Measurements from ENCODE around the gene FGF11.

The FGF11 gene

GRCh38 chr17:7476494-7476893 is 37.2 kb downstream of the FGF11 start:
- H3K9me3 ChIP-seq (ENCODE audit: severe bottlenecking): no peaks in the 10 kb centered on the region
- no peak overlapping the region for H3K27ac ChIP-seq
- no peaks in the 10 kb centered on the region for H3K27me3 ChIP-seq (ENCODE audit: insufficient read depth, low read depth, severe bottlenecking)
- no peak for DNase-seq
- no peaks in the 10 kb centered on the region for H3K36me3 ChIP-seq
- H3K4me3 ChIP-seq (ENCODE audit: low read depth, low read length): no peak overlapping the region
- TF ChIP-seq, protein P1, sequence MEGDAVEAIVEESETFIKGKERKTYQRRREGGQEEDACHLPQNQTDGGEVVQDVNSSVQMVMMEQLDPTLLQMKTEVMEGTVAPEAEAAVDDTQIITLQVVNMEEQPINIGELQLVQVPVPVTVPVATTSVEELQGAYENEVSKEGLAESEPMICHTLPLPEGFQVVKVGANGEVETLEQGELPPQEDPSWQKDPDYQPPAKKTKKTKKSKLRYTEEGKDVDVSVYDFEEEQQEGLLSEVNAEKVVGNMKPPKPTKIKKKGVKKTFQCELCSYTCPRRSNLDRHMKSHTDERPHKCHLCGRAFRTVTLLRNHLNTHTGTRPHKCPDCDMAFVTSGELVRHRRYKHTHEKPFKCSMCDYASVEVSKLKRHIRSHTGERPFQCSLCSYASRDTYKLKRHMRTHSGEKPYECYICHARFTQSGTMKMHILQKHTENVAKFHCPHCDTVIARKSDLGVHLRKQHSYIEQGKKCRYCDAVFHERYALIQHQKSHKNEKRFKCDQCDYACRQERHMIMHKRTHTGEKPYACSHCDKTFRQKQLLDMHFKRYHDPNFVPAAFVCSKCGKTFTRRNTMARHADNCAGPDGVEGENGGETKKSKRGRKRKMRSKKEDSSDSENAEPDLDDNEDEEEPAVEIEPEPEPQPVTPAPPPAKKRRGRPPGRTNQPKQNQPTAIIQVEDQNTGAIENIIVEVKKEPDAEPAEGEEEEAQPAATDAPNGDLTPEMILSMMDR (IDR thresholded peaks at IDR 0.05; ENCODE audit: low read depth, low read length): no peak

DNA sequence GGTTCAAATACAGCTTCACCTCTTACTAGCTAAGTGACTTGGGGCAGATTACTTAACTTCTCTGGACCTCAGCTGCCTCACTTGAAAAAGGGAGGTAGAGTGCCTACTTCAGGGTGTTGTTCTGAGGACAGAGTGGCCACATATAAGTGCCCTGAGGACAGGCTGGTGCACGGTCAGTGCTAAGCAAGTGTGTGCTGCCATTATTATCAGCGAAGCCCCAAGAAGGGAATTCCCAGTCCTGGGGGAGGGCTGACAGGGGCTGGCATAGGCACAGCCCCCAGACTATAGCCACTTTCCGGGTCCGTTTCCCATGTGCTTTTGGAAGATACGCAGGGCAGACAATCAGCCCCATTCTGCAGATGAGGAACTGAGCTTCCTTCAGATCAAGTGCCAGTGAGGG is 37.6 kb downstream of the FGF11 start:
- Histone ChIP-seq H3K36me3 (no peaks in the 10 kb centered on the region), H3K4me3 (ENCODE audit: low read depth, low read length) (no peak overlapping the region), H3K9me3 (ENCODE audit: severe bottlenecking) (no peaks in the 10 kb centered on the region), H3K27me3 (ENCODE audit: insufficient read depth, low read depth, severe bottlenecking) (no peaks in the 10 kb centered on the region), H3K27ac (peak overlapping the region; percentile 97; the same call in 1 of the 2 replicates)
- TF ChIP-seq, protein P1 (IDR thresholded peaks at IDR 0.05; ENCODE audit: low read depth, low read length): no peak
- no peak for DNase-seq

DNA sequence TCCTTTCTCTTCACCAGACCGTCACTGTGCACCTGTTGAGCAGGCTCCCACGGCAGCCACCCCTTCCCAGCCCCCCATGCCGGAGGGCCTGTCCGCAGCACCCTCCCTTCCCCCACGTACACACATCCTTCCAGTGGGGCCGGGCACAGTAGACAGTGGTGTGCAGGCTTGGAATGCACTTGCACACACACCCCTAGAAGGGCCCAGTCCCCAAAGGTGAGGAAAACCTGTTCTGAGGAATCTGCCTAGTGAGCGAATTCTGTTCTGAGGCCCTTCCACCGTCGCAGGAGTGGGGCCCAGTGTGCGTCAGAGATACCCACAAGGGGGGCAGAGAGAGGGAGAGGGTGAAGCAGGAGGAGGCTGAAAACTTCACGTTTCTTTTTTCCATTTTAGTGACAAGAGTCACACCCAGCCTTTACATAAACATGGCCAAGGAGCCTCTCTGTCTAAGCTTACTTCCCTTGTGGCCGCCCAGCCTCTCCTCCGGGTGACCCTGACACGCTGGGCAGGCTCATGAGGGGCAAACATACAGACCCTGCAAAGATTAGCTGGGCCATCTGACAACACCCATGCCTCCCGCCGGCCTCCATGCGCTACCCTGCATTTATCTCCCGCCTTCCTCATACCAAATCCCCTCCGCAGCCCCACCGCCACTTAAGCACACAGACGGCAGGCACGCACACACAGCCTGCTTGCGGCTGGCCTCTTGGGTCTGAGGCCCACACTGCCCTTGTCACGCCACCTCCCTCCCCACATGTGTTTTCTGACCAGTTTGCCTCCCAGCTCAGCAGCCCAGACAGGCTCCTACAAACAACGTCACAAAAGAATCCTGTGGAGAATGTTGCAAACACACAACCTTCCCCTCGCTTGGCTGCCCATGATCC is 38.3 kb downstream of the FGF11 start:
- TF ChIP-seq, protein P1 (IDR thresholded peaks at IDR 0.05; ENCODE audit: low read depth, low read length): no peak
- peak; percentile 80 for DNase-seq
- H3K27ac ChIP-seq: peak overlapping the region; percentile 97
- H3K4me3 ChIP-seq (ENCODE audit: low read depth, low read length): peak overlapping the region; percentile 68
- no peaks in the 10 kb centered on the region for H3K9me3 ChIP-seq (ENCODE audit: severe bottlenecking)
- H3K36me3 ChIP-seq: no peaks in the 10 kb centered on the region
- no peaks in the 10 kb centered on the region for H3K27me3 ChIP-seq (ENCODE audit: insufficient read depth, low read depth, severe bottlenecking)

GRCh38 chr17:7478276-7479212 is 39.2 kb downstream of the FGF11 start:
- TF ChIP-seq, protein P1 (IDR thresholded peaks at IDR 0.05; ENCODE audit: low read depth, low read length): no peak
- H3K36me3 ChIP-seq: no peaks in the 10 kb centered on the region
- DNase-seq: peak; percentile 67
- H3K4me3 ChIP-seq (ENCODE audit: low read depth, low read length): peak overlapping the region; percentile 68
- no peaks in the 10 kb centered on the region for H3K27me3 ChIP-seq (ENCODE audit: insufficient read depth, low read depth, severe bottlenecking)
- H3K27ac ChIP-seq: peak overlapping the region; percentile 97
- no peaks in the 10 kb centered on the region for H3K9me3 ChIP-seq (ENCODE audit: severe bottlenecking)

- peak; percentile 53 for DNase-seq
- Histone ChIP-seq H3K27me3 (ENCODE audit: insufficient read depth, low read depth, severe bottlenecking) (no peaks in the 10 kb centered on the region), H3K36me3 (no peaks in the 10 kb centered on the region), H3K9me3 (ENCODE audit: severe bottlenecking) (no peaks in the 10 kb centered on the region), H3K4me3 (ENCODE audit: low read depth, low read length) (peak within 1 kb of the TSS; percentile 68), H3K27ac (peak within 1 kb of the TSS; percentile 97)
- TF ChIP-seq, protein P1 (IDR thresholded peaks at IDR 0.05; ENCODE audit: low read depth, low read length): no peak
Measured at GRCh38 chr17:7479213-7480088, 40.1 kb downstream of the FGF11 start, which contains the start of gene ZBTB4. Gene ZBTB4 (minus strand): TSS chr17:7479631. CDS start chr17:7466801, 12,830 bp downstream.

Data from WERI-Rb-1 (cell line).